ENCODE measurements around the gene NSL1. TPM values are rescaled to one million over a fixed set of nuclear protein-coding genes. Genes with fewer than 3 reads are reported as not detected.

NSL1 gene
- total RNA-seq, 1 experiment from 2014 or later: 36.4 TPM

- ATAC-seq: no peak
Measured at GRCh38 chr1:212754193-212754592, 37.4 kb downstream of the NSL1 start.

More at GRCh38 chr1:212754193-212754592, 37.4 kb downstream of the NSL1 start:
- BruUV-seq (replicated peaks): no TSS peak
- no peak for DNase-seq (ENCODE audit: low read depth, low spot score)
- Histone ChIP-seq H4K20me1 (ENCODE audit: insufficient read depth) (no peaks in the 10 kb centered on the region; the same call in 1 of the 2 replicates), H3K9me3 (ENCODE audit: control insufficient read depth in 1 of 2, insufficient read depth in 1 of 2, low read depth in 1 of 2, low read length in 2 of 2) (no peaks in the 10 kb centered on the region), H3K27me3 (ENCODE audit: insufficient read depth, low read length) (no peaks in the 10 kb centered on the region), H2AFZ (ENCODE audit: low read depth, low read length, poor library complexity, severe bottlenecking) (no peak overlapping the region), H3K79me2 (ENCODE audit: insufficient read depth, low read length) (peaks cover 21% of the 10 kb centered on the region), H3K36me3 (ENCODE audit: control insufficient read depth in 1 of 2, insufficient read depth in 2 of 2, low read length in 2 of 2) (no peaks in the 10 kb centered on the region), H3K4me2 (ENCODE audit: low read length) (no peak overlapping the region), H3K27ac (ENCODE audit: low read depth, low read length) (no peak overlapping the region), H3K4me3 (replicated peaks in 1 of 2; ENCODE audit: low read depth in 1 of 2, low read length in 2 of 2) (no peak overlapping the region), H3K9ac (ENCODE audit: low read length) (no peak overlapping the region), H3K4me1 (ENCODE audit: control insufficient read depth in 1 of 2, insufficient read depth in 2 of 2, low read length in 2 of 2) (peaks cover 0 to 6% of the 10 kb centered on the region in 2 experiments; a peak in 3 of 4 replicates), H3K9me2 (ENCODE audit: insufficient read depth) (no peaks in the 10 kb centered on the region)
- intact Hi-C loops (cut with micrococcal nuclease): loop anchor here (5.0 kb wide), 1 partner anchor 243 kb away; no protein-coding TSS in a partner anchor
- POLR2A ChIA-PET: no interaction called here
- CTCF ChIA-PET: interaction anchor here (0.7 kb wide), 1 partner anchor 57 kb away, joined by 4 read pairs; no protein-coding TSS in a partner anchor
- TF ChIP-seq EZH2 (IDR thresholded peaks at IDR 0.05) (no peak), SRF (IDR thresholded peaks at IDR 0.05; ENCODE audit: low read depth) (no peak), JUND (IDR thresholded peaks at IDR 0.05) (no peak), CEBPB (IDR thresholded peaks at IDR 0.05; ENCODE audit: low read depth) (no peak), POLR2AphosphoS5 (IDR thresholded peaks at IDR 0.05; ENCODE audit: low read depth, low read length) (no peak), POLR2A (IDR thresholded peaks at IDR 0.05; ENCODE audit: borderline replicate concordance, extremely low read depth, insufficient read depth, insufficient read length) (no peak), ATF3 (IDR thresholded peaks at IDR 0.05) (no peak), ZFX (IDR thresholded peaks at IDR 0.05) (no peak), ELF1 (IDR thresholded peaks at IDR 0.05; ENCODE audit: borderline replicate concordance, low read depth) (no peak), FOSL1 (IDR thresholded peaks at IDR 0.05; ENCODE audit: low read depth) (no peak), ZBTB33 (IDR thresholded peaks at IDR 0.05; ENCODE audit: extremely low read depth, insufficient replicate concordance, low read length) (no peak)
- RAD21 ChIA-PET (ENCODE audit: low non-redundant PET in 1 of 2, low total read pairs in 2 of 2, uncharacterized antibody in 2 of 2, unreplicated experiment in 2 of 2): no interaction called here
